PC-3 (cell line): ENCODE data around the gene ACYP2. TPM values are rescaled to one million over a fixed set of nuclear protein-coding genes. Genes with fewer than 3 reads are reported as not detected.

Experiments
- ATAC-seq: fragments of 200-7000 bp; cut with Tn5 transposase; 2 replicates; pipeline ENCODE4 v1.9.1; 2020; ENCODE audit warnings: mild to moderate bottlenecking, moderate library complexity
- BruUV-seq: library from RNA; stranded (reverse); fragments of 400-500 nt; replicated peaks from 2 replicates; lab custom pipeline; 2021; lab: Mats Ljungman, UMichigan
- CTCF ChIA-PET: fragments of 300-600 bp; sonication (Branson Sonifier 250); formaldehyde crosslinking; loops from one replicate; lab custom pipeline; 2022; ENCODE audit warnings: antibody characterized with exemption; lab: Charles Lee
- POLR2A ChIA-PET: fragments of 300-600 bp; sonication (Branson Sonifier 250); formaldehyde crosslinking; loops from one replicate; lab custom pipeline; 2022; ENCODE audit warnings: antibody characterized with exemption; ENCODE audit not compliant: unreplicated experiment; lab: Charles Lee
- DNase-seq: peaks from one replicate; pipeline ENCODE4 v3.0.0-alpha.2; 2015
- H2AFZ ChIP-seq: fragments of 300-600 bp; sonication (generic); 2 replicates; pipeline ENCODE4 v1.6.0; 2016; ENCODE audit warnings: antibody characterized with exemption, low read length
- H3F3A ChIP-seq: fragments of 300-600 bp; sonication (generic); one replicate; pipeline ENCODE4 v1.6.0; 2017; ENCODE audit warnings: antibody characterized with exemption, low read length, control low read depth, mild to moderate bottlenecking; ENCODE audit not compliant: unreplicated experiment
- H3K27ac ChIP-seq: fragments of 300-600 bp; sonication (generic); 2 replicates; pipeline ENCODE4 v1.5.1; 2016; ENCODE audit warnings: mild to moderate bottlenecking, low read length
- H3K27me3 ChIP-seq: fragments of 300-600 bp; sonication (generic); 2 replicates; pipeline ENCODE4 v1.6.1; 2016; ENCODE audit warnings: low read length, mixed read lengths
- H3K36me3 ChIP-seq: fragments of 300-600 bp; sonication (generic); 2 replicates; pipeline ENCODE4 v1.6.1; 2016; ENCODE audit warnings: low read depth, mixed run types, low read length, mixed read lengths
- H3K4me1 ChIP-seq: fragments of 300-600 bp; sonication (generic); 2 replicates; pipeline ENCODE4 v1.5.1; 2016; ENCODE audit warnings: low read length; ENCODE audit not compliant: insufficient read depth
- H3K4me2 ChIP-seq: fragments of 300-600 bp; sonication (generic); 2 replicates; pipeline ENCODE4 v1.6.0; 2016; ENCODE audit warnings: low read length
- H3K4me3 ChIP-seq: fragments of 300-600 bp; sonication (generic); 2 replicates; pipeline ENCODE4 v1.5.1; 2016; ENCODE audit warnings: mild to moderate bottlenecking, low read length, mixed read lengths
- H3K79me2 ChIP-seq: fragments of 300-600 bp; sonication (generic); 2 replicates; pipeline ENCODE4 v1.6.1; 2017; ENCODE audit warnings: low read length, mixed read lengths
- H3K9ac ChIP-seq: fragments of 300-600 bp; sonication (generic); 2 replicates; pipeline ENCODE4 v1.6.0; 2016; ENCODE audit warnings: mild to moderate bottlenecking, low read length
- H3K9me2 ChIP-seq: fragments of 300-600 bp; sonication (generic); replicated peaks from 2 replicates; pipeline ENCODE4 v1.6.1; 2016; ENCODE audit warnings: mixed run types, low read length, mixed read lengths
- H3K9me3 ChIP-seq: fragments of 300-600 bp; sonication (generic); 2 replicates; pipeline ENCODE4 v1.6.1; 2016; ENCODE audit warnings: low read length, mixed read lengths
- H4K20me1 ChIP-seq: fragments of 300-600 bp; sonication (generic); 2 replicates; pipeline ENCODE4 v1.6.1; 2016; ENCODE audit warnings: low read length, mixed read lengths
- CTCF ChIP-seq: fragments of 300-600 bp; sonication (generic); conservative IDR thresholded peaks from 2 replicates; pipeline ENCODE4 v1.5.1; 2017; ENCODE audit warnings: antibody characterized with exemption, low read depth, mild to moderate bottlenecking, low read length
- EZH2 ChIP-seq: fragments of 300-600 bp; sonication (generic); IDR thresholded peaks from one replicate; pipeline ENCODE4 v1.6.1; 2017; ENCODE audit warnings: antibody characterized with exemption, mild to moderate bottlenecking, low read length; ENCODE audit not compliant: unreplicated experiment
- EZH2phosphoT487 ChIP-seq: fragments of 300-600 bp; sonication (generic); IDR thresholded peaks from 2 replicates; pipeline ENCODE4 v1.6.1; 2018; ENCODE audit warnings: mild to moderate bottlenecking, antibody characterized with exemption, low read length, borderline replicate concordance
- intact Hi-C: fragments of 100-400 bp; cut with micrococcal nuclease; formaldehyde crosslinking; loops from 2 replicates; pipeline ENCODE4 v1.9.0; 2023
- total RNA-seq: library from RNA; depleted of rRNA; stranded (reverse); fragments of >200 nt; gene quantifications from 2 replicates; pipeline ENCODE4 v1.2.3, GENCODE V29; 2014

The ACYP2 gene
- total RNA-seq, 1 experiment from 2014 or later: 8.3 TPM

GRCh38 chr2:54239427-54239826 is 124.0 kb downstream of the ACYP2 start:
- no peak overlapping the region for H3K9ac ChIP-seq
- no peaks in the 10 kb centered on the region for H4K20me1 ChIP-seq
- H3K27ac ChIP-seq: no peak overlapping the region
- TF ChIP-seq EZH2phosphoT487 (no peak), CTCF (no peak), EZH2 (no peak)
- no peaks in the 10 kb centered on the region for H3K9me3 ChIP-seq
- no TSS peak for BruUV-seq
- CTCF ChIA-PET: no interaction called here
- no peak overlapping the region for H2AFZ ChIP-seq
- no peak overlapping the region for H3K4me2 ChIP-seq
- POLR2A ChIA-PET: no interaction called here
- intact Hi-C loops: no loop called here
- DNase-seq (peak; percentile 30), ATAC-seq (peak; percentile 49)
- no peaks in the 10 kb centered on the region for H3K4me1 ChIP-seq
- H3K36me3 ChIP-seq: no peaks in the 10 kb centered on the region
- no peak overlapping the region for H3K4me3 ChIP-seq
- no peaks in the 10 kb centered on the region for H3F3A ChIP-seq
- no peaks in the 10 kb centered on the region for H3K27me3 ChIP-seq
- no peaks in the 10 kb centered on the region for H3K9me2 ChIP-seq
- H3K79me2 ChIP-seq: no peaks in the 10 kb centered on the region

GRCh38 chr2:54240515-54241469 is 125.4 kb downstream of the ACYP2 start:
- no peaks in the 10 kb centered on the region for H3K79me2 ChIP-seq
- intact Hi-C loops: no loop called here
- no peaks in the 10 kb centered on the region for H4K20me1 ChIP-seq
- TF ChIP-seq CTCF (no peak), EZH2 (no peak), EZH2phosphoT487 (no peak)
- H3K27me3 ChIP-seq: no peaks in the 10 kb centered on the region
- no peaks in the 10 kb centered on the region for H3K4me1 ChIP-seq
- no peak overlapping the region for H2AFZ ChIP-seq
- ChIA-PET CTCF (no interaction called here), POLR2A (interaction anchor here (0.6 kb wide), 1 partner anchor 348 kb away, joined by 3 read pairs; no protein-coding TSS in a partner anchor)
- no peak overlapping the region for H3K4me3 ChIP-seq
- H3K27ac ChIP-seq: no peak overlapping the region
- H3K9me3 ChIP-seq: no peaks in the 10 kb centered on the region
- no peaks in the 10 kb centered on the region for H3K9me2 ChIP-seq
- H3F3A ChIP-seq: no peaks in the 10 kb centered on the region
- DNase-seq: peak; percentile 34
- no TSS peak for BruUV-seq
- no peak overlapping the region for H3K9ac ChIP-seq
- peak; percentile 68 for ATAC-seq
- H3K4me2 ChIP-seq: no peak overlapping the region
- H3K36me3 ChIP-seq: no peaks in the 10 kb centered on the region

- intact Hi-C loops: no loop called here
- H2AFZ ChIP-seq: no peak overlapping the region
- no peaks in the 10 kb centered on the region for H3F3A ChIP-seq
- ChIA-PET POLR2A (no interaction called here), CTCF (no interaction called here)
- H3K9ac ChIP-seq: no peak overlapping the region
- no peak overlapping the region for H3K4me3 ChIP-seq
- DNase-seq (no peak), ATAC-seq (no peak)
- H3K9me3 ChIP-seq: no peaks in the 10 kb centered on the region
- no peaks in the 10 kb centered on the region for H3K79me2 ChIP-seq
- H3K27me3 ChIP-seq: peaks cover 2% of the 10 kb centered on the region; the same call in 1 of the 2 replicates
- no peaks in the 10 kb centered on the region for H4K20me1 ChIP-seq
- BruUV-seq: no TSS peak
- no peaks in the 10 kb centered on the region for H3K4me1 ChIP-seq
- H3K27ac ChIP-seq: no peak overlapping the region
- H3K9me2 ChIP-seq: no peaks in the 10 kb centered on the region
- H3K4me2 ChIP-seq: no peak overlapping the region
- no peak for TF ChIP-seq CTCF
- TF ChIP-seq EZH2: no peak
- TF ChIP-seq EZH2phosphoT487: no peak
- no peaks in the 10 kb centered on the region for H3K36me3 ChIP-seq
Observed at GRCh38 chr2:54247115-54247514, 131.7 kb downstream of the ACYP2 start.
